SK-N-SH treated with all-trans-retinoic acid at 6 μM for 48 hours (cell line): ENCODE data around the gene FRMPD2.
"Not testable (repeated sequence)": the region's sequence is repeated elsewhere in the genome, so short reads cannot be mapped to it uniquely, and the experiment has no call there.

ENCODE experiments used
- ARNTL ChIP-seq: fragments of 450-650 bp; formaldehyde crosslinking; IDR thresholded peaks from 2 replicates; pipeline ENCODE4 v1.5.0; 2020; ENCODE audit warnings: low read depth, mild to moderate bottlenecking, moderate library complexity, borderline replicate concordance
- CSDC2 ChIP-seq: fragments of 250-450 bp; sonication (Bioruptor Pico); IDR thresholded peaks from 2 replicates; pipeline ENCODE4 v1.5.0; 2020; ENCODE audit warnings: mild to moderate bottlenecking, moderate library complexity
- CSRNP3 ChIP-seq: fragments of 250-450 bp; sonication (Bioruptor Pico); IDR thresholded peaks from 2 replicates; pipeline ENCODE4 v1.5.1; 2021; ENCODE audit warnings: mild to moderate bottlenecking, moderate library complexity
- ESRRG ChIP-seq: fragments of 250-450 bp; sonication (Bioruptor Pico); IDR thresholded peaks from 2 replicates; pipeline ENCODE4 v1.6.1; 2021; ENCODE audit warnings: mild to moderate bottlenecking
- ISL1 ChIP-seq: fragments of 250-450 bp; sonication (Bioruptor Pico); IDR thresholded peaks from 2 replicates; pipeline ENCODE4 v2.1.2; 2022; ENCODE audit warnings: mild to moderate bottlenecking, moderate library complexity
- OSR1 ChIP-seq: fragments of 250-450 bp; sonication (Bioruptor Pico); IDR thresholded peaks from 2 replicates; pipeline ENCODE4 v1.8.0; 2022; ENCODE audit warnings: moderate library complexity, mild to moderate bottlenecking, inconsistent platforms
- PATZ1 ChIP-seq: fragments of 250-450 bp; sonication (Bioruptor Pico); IDR thresholded peaks from 2 replicates; pipeline ENCODE4 v1.8.0; 2020; ENCODE audit warnings: mild to moderate bottlenecking, moderate library complexity, borderline replicate concordance
- PPARA ChIP-seq: fragments of 250-450 bp; sonication (Bioruptor Pico); IDR thresholded peaks from 2 replicates; pipeline ENCODE4 v1.5.0; 2020; ENCODE audit warnings: mild to moderate bottlenecking, borderline replicate concordance
- RARB ChIP-seq: fragments of 250-450 bp; sonication (Bioruptor Pico); IDR thresholded peaks from 2 replicates; pipeline ENCODE4 v1.8.0; 2021; ENCODE audit warnings: mild to moderate bottlenecking, moderate library complexity
- SNAI2 ChIP-seq: fragments of 250-450 bp; sonication (Bioruptor Pico); IDR thresholded peaks from 2 replicates; pipeline ENCODE4 v1.5.0; 2020; ENCODE audit warnings: mild to moderate bottlenecking, moderate library complexity
- ZC3H10 ChIP-seq: fragments of 250-450 bp; sonication (Bioruptor Pico); IDR thresholded peaks from 2 replicates; pipeline ENCODE4 v1.5.1; 2021; ENCODE audit warnings: mild to moderate bottlenecking, moderate library complexity
- ZFP3 ChIP-seq: fragments of 250-450 bp; sonication (Bioruptor Pico); IDR thresholded peaks from 2 replicates; pipeline ENCODE4 v1.5.0; 2020; ENCODE audit warnings: mild to moderate bottlenecking, moderate library complexity
- ZFP30 ChIP-seq: fragments of 450-650 bp; formaldehyde crosslinking; IDR thresholded peaks from 2 replicates; pipeline ENCODE4 v1.5.0; 2022; ENCODE audit warnings: mild to moderate bottlenecking, moderate library complexity
- ZNF70 ChIP-seq: fragments of 450-650 bp; formaldehyde crosslinking; IDR thresholded peaks from 2 replicates; pipeline ENCODE4 v1.5.0; 2020; ENCODE audit warnings: mild to moderate bottlenecking, moderate library complexity

GRCh38 chr10:48110277-48110676, 164.2 kb downstream of the FRMPD2 start:
- not testable (repeated sequence) for TF ChIP-seq ISL1 (CRISPR knock-in tag); CSRNP3 (CRISPR knock-in tag); ARNTL; RARB (CRISPR knock-in tag); ESRRG (CRISPR knock-in tag); PATZ1 (CRISPR knock-in tag); OSR1; CSDC2 (CRISPR knock-in tag); PPARA (CRISPR knock-in tag); ZNF70; ZFP3; SNAI2 (CRISPR knock-in tag); ZFP30 (CRISPR knock-in tag); ZC3H10 (CRISPR knock-in tag)
